ENCODE data around the gene LOC101059915. TPM values are rescaled to one million over a fixed set of nuclear protein-coding genes. Genes with fewer than 3 reads are reported as not detected.
"Not testable (repeated sequence)": the region's sequence is repeated elsewhere in the genome, so short reads cannot be mapped to it uniquely, and the experiment has no call there.

Gene LOC101059915

GRCh38 chrX:71714064-71714463 is 46.7 kb downstream of the LOC101059915 start:
- not testable (repeated sequence) for H3K9me3 ChIP-seq (ENCODE audit: control insufficient read depth in 2 of 2, insufficient read depth in 1 of 2, low read length in 1 of 2); DNase-seq (ENCODE audit: low read depth in 6 of 9, low spot score in 9 of 9); H3K27ac ChIP-seq (ENCODE audit: low read depth in 1 of 2, low read length in 1 of 2); H3K36me3 ChIP-seq (ENCODE audit: control insufficient read depth in 2 of 2, insufficient read depth in 2 of 2, low read length in 1 of 2); H3K4me3 ChIP-seq (ENCODE audit: low read length in 2 of 2); H3K27me3 ChIP-seq (ENCODE audit: control insufficient read depth in 2 of 2, insufficient read depth in 1 of 2, low read length in 1 of 2); H3K4me1 ChIP-seq (ENCODE audit: control insufficient read depth in 2 of 2, insufficient read depth in 2 of 2, low read length in 2 of 2)
- WGBS = no CpG with 5 or more reads among the region's 14 CpGs

GRCh38 chrX:71715551-71715950 is 48.2 kb downstream of the LOC101059915 start:
- not testable (repeated sequence) for H3K9me3 ChIP-seq (ENCODE audit: control insufficient read depth in 2 of 2, insufficient read depth in 1 of 2, low read length in 1 of 2); H3K27ac ChIP-seq (ENCODE audit: low read depth in 1 of 2, low read length in 1 of 2); H3K36me3 ChIP-seq (ENCODE audit: control insufficient read depth in 2 of 2, insufficient read depth in 2 of 2, low read length in 1 of 2); DNase-seq (ENCODE audit: low read depth in 6 of 9, low spot score in 9 of 9); H3K4me3 ChIP-seq (ENCODE audit: low read length in 2 of 2); H3K4me1 ChIP-seq (ENCODE audit: control insufficient read depth in 2 of 2, insufficient read depth in 2 of 2, low read length in 2 of 2); H3K27me3 ChIP-seq (ENCODE audit: control insufficient read depth in 2 of 2, insufficient read depth in 1 of 2, low read length in 1 of 2)
- no CpG with 5 or more reads among the region's 8 CpGs for WGBS

GRCh38 chrX:71716323-71716722 is 49.0 kb downstream of the LOC101059915 start:
- no CpG with 5 or more reads among the region's 12 CpGs for WGBS
- not testable (repeated sequence) for DNase-seq (ENCODE audit: low read depth in 6 of 9, low spot score in 9 of 9); H3K4me3 ChIP-seq (ENCODE audit: low read length in 2 of 2); H3K27me3 ChIP-seq (ENCODE audit: control insufficient read depth in 2 of 2, insufficient read depth in 1 of 2, low read length in 1 of 2); H3K36me3 ChIP-seq (ENCODE audit: control insufficient read depth in 2 of 2, insufficient read depth in 2 of 2, low read length in 1 of 2); H3K27ac ChIP-seq (ENCODE audit: low read depth in 1 of 2, low read length in 1 of 2); H3K4me1 ChIP-seq (ENCODE audit: control insufficient read depth in 2 of 2, insufficient read depth in 2 of 2, low read length in 2 of 2); H3K9me3 ChIP-seq (ENCODE audit: control insufficient read depth in 2 of 2, insufficient read depth in 1 of 2, low read length in 1 of 2)

- H3K36me3 ChIP-seq (ENCODE audit: control insufficient read depth in 2 of 2, insufficient read depth in 2 of 2, low read length in 1 of 2); H3K4me3 ChIP-seq (ENCODE audit: low read length in 2 of 2); H3K9me3 ChIP-seq (ENCODE audit: control insufficient read depth in 2 of 2, insufficient read depth in 1 of 2, low read length in 1 of 2); H3K27ac ChIP-seq (ENCODE audit: low read depth in 1 of 2, low read length in 1 of 2); H3K27me3 ChIP-seq (ENCODE audit: control insufficient read depth in 2 of 2, insufficient read depth in 1 of 2, low read length in 1 of 2); H3K4me1 ChIP-seq (ENCODE audit: control insufficient read depth in 2 of 2, insufficient read depth in 2 of 2, low read length in 2 of 2); DNase-seq (ENCODE audit: low read depth in 6 of 9, low spot score in 9 of 9): not testable (repeated sequence)
- no CpG with 5 or more reads among the region's 30 CpGs for WGBS
These were observed 50.8 kb downstream of the LOC101059915 start, which contains the start of gene CXorf49 for GRCh38 chrX:71718185-71718584. CXorf49 (minus strand) TSS chrX:71718285; CDS start chrX:71718151, 134 bp downstream.

GRCh38 chrX:71719195-71719594 is 51.8 kb downstream of the LOC101059915 start:
- H3K27ac ChIP-seq (ENCODE audit: low read depth in 1 of 2, low read length in 1 of 2); H3K9me3 ChIP-seq (ENCODE audit: control insufficient read depth in 2 of 2, insufficient read depth in 1 of 2, low read length in 1 of 2); H3K4me3 ChIP-seq (ENCODE audit: low read length in 2 of 2); H3K4me1 ChIP-seq (ENCODE audit: control insufficient read depth in 2 of 2, insufficient read depth in 2 of 2, low read length in 2 of 2); H3K27me3 ChIP-seq (ENCODE audit: control insufficient read depth in 2 of 2, insufficient read depth in 1 of 2, low read length in 1 of 2); DNase-seq (ENCODE audit: low read depth in 6 of 9, low spot score in 9 of 9); H3K36me3 ChIP-seq (ENCODE audit: control insufficient read depth in 2 of 2, insufficient read depth in 2 of 2, low read length in 1 of 2): not testable (repeated sequence)
- WGBS = 93% methylated on average over 9 of the region's 30 CpGs

GRCh38 chrX:71720289-71720886 is 53.0 kb downstream of the LOC101059915 start:
- H3K36me3 ChIP-seq (ENCODE audit: control insufficient read depth in 2 of 2, insufficient read depth in 2 of 2, low read length in 1 of 2); DNase-seq (ENCODE audit: low read depth in 6 of 9, low spot score in 9 of 9); H3K27me3 ChIP-seq (ENCODE audit: control insufficient read depth in 2 of 2, insufficient read depth in 1 of 2, low read length in 1 of 2); H3K4me3 ChIP-seq (ENCODE audit: low read length in 2 of 2); H3K27ac ChIP-seq (ENCODE audit: low read depth in 1 of 2, low read length in 1 of 2); H3K9me3 ChIP-seq (ENCODE audit: control insufficient read depth in 2 of 2, insufficient read depth in 1 of 2, low read length in 1 of 2); H3K4me1 ChIP-seq (ENCODE audit: control insufficient read depth in 2 of 2, insufficient read depth in 2 of 2, low read length in 2 of 2): not testable (repeated sequence)
- no CpG with 5 or more reads among the region's 20 CpGs for WGBS

Other genes with a start within 250 kb of the LOC101059915 start
- gene OGT, start 134.4 kb upstream of the LOC101059915 start, total RNA-seq = 95.0 TPM
- 168 TPM for gene OGT, start 134.4 kb upstream of the LOC101059915 start, polyA plus RNA-seq
- 2.8 TPM for gene GCNA, start 89.1 kb upstream of the LOC101059915 start, total RNA-seq
- gene GCNA, start 89.1 kb upstream of the LOC101059915 start, polyA plus RNA-seq = 4.5 TPM
- gene CXCR3, start 49.0 kb upstream of the LOC101059915 start, total RNA-seq = 1.6 TPM
- 4.0 TPM for gene CXCR3, start 49.0 kb upstream of the LOC101059915 start, polyA plus RNA-seq
- 2.2 TPM for gene CXorf49, start 50.7 kb downstream of the LOC101059915 start, total RNA-seq
- gene CXorf49, start 50.7 kb downstream of the LOC101059915 start, polyA plus RNA-seq = 0.52 TPM
- gene CXorf49B, start 95.8 kb downstream of the LOC101059915 start, total RNA-seq = 2.2 TPM
- gene CXorf49B, start 95.8 kb downstream of the LOC101059915 start, polyA plus RNA-seq = 0.52 TPM
- gene NHSL2, start 243.3 kb downstream of the LOC101059915 start, total RNA-seq = 0.80 TPM
- gene NHSL2, start 243.3 kb downstream of the LOC101059915 start, polyA plus RNA-seq = 0.80 TPM